HAP-1 (cell line): ENCODE measurements around the gene ING5.

ENCODE experiments used
- DNase-seq, 2 experiments: peaks; one replicate each; pipeline ENCODE4 v3.0.0-alpha.2; 2016 to 2020; ENCODE audit warnings: low spot score in 2 of 2
- H3K27me3 ChIP-seq: fragments of 250-450 bp; sonication (Bioruptor Pico); 2 replicates; pipeline ENCODE4 v1.5.1; 2020; ENCODE audit warnings: low read depth, mild to moderate bottlenecking, moderate library complexity
- H3K36me3 ChIP-seq: fragments of 250-450 bp; sonication (Bioruptor Pico); replicated peaks from 2 replicates; pipeline ENCODE4 v1.5.1; 2020; ENCODE audit warnings: mild to moderate bottlenecking
- H3K4me1 ChIP-seq: fragments of 250-450 bp; sonication (Bioruptor Pico); 2 replicates; pipeline ENCODE4 v1.5.1; 2020; ENCODE audit warnings: mild to moderate bottlenecking
- H3K4me3 ChIP-seq: fragments of 250-450 bp; sonication (Bioruptor Pico); 2 replicates; pipeline ENCODE4 v1.5.1; 2020; ENCODE audit warnings: mild to moderate bottlenecking, moderate library complexity
- H3K9me3 ChIP-seq: fragments of 250-450 bp; sonication (Bioruptor Pico); 2 replicates; pipeline ENCODE4 v1.5.1; 2020; ENCODE audit warnings: mild to moderate bottlenecking, moderate library complexity
- in situ Hi-C: fragments of 300-500 bp; cut with MboI; formaldehyde crosslinking; loops from 3 replicates; pipeline ENCODE4 v1.14.3; 2020; ENCODE audit warnings: low sequenced_read_pairs, inconsistent platforms, mixed read lengths

The ING5 gene

DNA sequence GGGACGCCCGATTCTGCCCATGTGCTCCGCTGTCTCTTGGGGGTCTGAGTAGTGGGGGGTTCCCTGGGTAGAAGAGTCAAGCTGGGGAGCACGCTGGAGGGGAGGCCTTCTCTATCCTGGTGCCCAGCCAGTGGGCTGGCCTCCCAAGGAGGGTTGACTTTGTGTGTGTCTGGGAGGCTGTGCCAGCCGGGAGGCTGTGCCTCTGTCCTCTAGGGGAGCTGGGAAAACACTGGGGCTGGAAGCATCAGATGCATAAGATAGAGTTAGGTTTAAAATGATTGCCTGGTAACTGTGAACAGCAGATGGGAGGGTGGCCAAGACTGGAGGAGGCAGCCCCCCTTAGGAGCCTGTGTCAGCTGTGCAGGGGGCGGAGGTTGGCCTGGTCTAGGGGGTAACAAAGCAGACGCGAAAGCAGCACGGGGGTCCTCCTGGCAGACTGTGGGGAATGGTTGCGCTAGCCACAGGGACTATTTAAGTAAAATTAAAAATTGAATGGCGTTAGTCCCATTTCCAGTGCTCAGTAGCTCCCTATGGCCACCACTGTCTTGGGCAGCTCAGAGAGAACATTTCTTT, 1.3 kb downstream of the ING5 start:
- in situ Hi-C loops, result no loop called here
- H3K4me1 ChIP-seq, result peaks cover 14% of the 10 kb centered on the region

GRCh38 chr2:241706537-241706936, 4.7 kb downstream of the ING5 start:
- no peak overlapping the region for H3K4me3 ChIP-seq
- H3K9me3 ChIP-seq, result no peaks in the 10 kb centered on the region
- in situ Hi-C loops, result no loop called here
- H3K27me3 ChIP-seq, result no peaks in the 10 kb centered on the region
- H3K36me3 ChIP-seq, result peaks cover 59% of the 10 kb centered on the region
- DNase-seq, result no peak
- H3K4me1 ChIP-seq, result peaks cover 5% of the 10 kb centered on the region; the same call in 1 of the 2 replicates

More for the DNA sequence above, 1.3 kb downstream of the ING5 start:
- peaks cover 33% of the 10 kb centered on the region for H3K36me3 ChIP-seq
- no peak for DNase-seq
- H3K9me3 ChIP-seq, result no peaks in the 10 kb centered on the region
- H3K27me3 ChIP-seq, result no peaks in the 10 kb centered on the region
- peak overlapping the region; percentile 53 for H3K4me3 ChIP-seq

DNA sequence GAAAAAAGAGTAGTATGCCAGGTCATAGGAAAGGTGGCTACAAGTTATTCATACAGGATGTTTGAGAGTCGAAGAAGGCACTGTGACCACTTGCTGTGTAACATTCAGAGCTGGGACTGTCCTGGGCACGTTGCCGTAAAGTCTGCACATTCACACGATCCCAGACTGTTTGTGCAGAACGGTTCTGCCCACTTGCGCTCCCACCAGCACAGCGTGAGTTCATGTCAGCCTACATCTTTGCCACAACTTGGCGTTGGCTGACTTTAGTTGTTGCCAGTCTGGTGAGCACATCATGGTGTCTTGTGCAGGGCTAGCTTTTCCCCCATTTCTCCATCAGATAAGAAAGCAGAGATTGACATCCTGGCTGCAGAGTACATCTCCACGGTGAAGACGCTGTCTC, 7.0 kb downstream of the ING5 start:
- Histone ChIP-seq H3K27me3 (no peaks in the 10 kb centered on the region), H3K36me3 (peaks cover 76% of the 10 kb centered on the region), H3K4me1 (no peaks in the 10 kb centered on the region), H3K4me3 (no peak overlapping the region), H3K9me3 (no peaks in the 10 kb centered on the region)
- DNase-seq, result no peak
- in situ Hi-C loops, result no loop called here

DNA sequence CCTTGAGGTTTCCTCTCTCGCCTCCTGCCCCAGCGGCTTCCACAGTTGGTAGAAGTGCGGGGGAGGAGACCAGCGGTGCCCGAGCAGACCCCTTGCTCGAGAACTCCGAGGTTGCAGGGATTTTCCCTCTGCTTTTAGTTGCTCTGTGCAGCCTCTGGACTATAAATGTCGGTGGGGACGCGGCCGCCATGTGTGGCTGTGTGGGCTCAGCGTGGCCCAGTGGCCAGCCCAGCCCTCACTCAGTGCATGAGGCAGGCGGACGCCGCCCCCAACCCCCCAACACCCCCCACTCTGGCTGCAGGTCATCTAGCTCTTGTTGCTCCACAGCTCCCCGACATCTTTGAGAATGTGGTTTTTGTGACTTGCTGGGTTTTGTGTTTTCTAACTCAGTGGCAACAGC, 17.3 kb downstream of the ING5 start:
- Histone ChIP-seq H3K27me3 (no peaks in the 10 kb centered on the region), H3K36me3 (peaks cover 43% of the 10 kb centered on the region), H3K4me1 (no peaks in the 10 kb centered on the region), H3K9me3 (no peaks in the 10 kb centered on the region), H3K4me3 (no peak overlapping the region)
- no peak for DNase-seq
- in situ Hi-C loops, result no loop called here

GRCh38 chr2:241720099-241720498, 18.3 kb downstream of the ING5 start:
- no peaks in the 10 kb centered on the region for H3K27me3 ChIP-seq
- peaks cover 39% of the 10 kb centered on the region for H3K36me3 ChIP-seq
- in situ Hi-C loops, result no loop called here
- no peaks in the 10 kb centered on the region for H3K4me1 ChIP-seq
- no peak for DNase-seq
- H3K9me3 ChIP-seq, result no peaks in the 10 kb centered on the region
- H3K4me3 ChIP-seq, result no peak overlapping the region

GRCh38 chr2:241720560-241720959, 18.7 kb downstream of the ING5 start:
- in situ Hi-C loops, result no loop called here
- no peak for DNase-seq
- H3K4me3 ChIP-seq, result no peak overlapping the region
- H3K9me3 ChIP-seq, result no peaks in the 10 kb centered on the region
- no peaks in the 10 kb centered on the region for H3K27me3 ChIP-seq
- no peaks in the 10 kb centered on the region for H3K4me1 ChIP-seq
- H3K36me3 ChIP-seq, result peaks cover 39% of the 10 kb centered on the region

DNA sequence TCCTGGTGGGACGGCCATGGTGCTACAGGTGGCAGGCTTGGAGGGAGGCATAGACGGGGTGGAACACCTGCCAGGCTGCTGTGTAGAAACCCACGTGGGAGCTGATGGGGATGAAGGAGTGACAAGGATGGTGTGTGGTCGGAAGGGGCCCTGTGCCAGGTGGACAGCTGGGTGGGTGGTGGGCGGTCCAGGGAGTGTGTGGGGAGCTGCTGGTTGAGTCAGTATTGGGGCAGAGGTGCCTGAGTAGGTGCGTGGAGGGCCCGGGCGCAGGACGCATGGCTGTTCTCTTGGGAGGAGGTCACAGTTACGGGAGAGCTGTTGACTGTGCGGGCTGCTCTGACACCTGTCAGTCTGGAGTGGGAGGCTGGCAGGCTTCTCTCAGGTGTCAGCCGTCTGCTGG, 20.0 kb downstream of the ING5 start:
- no peaks in the 10 kb centered on the region for H3K9me3 ChIP-seq
- in situ Hi-C loops, result no loop called here
- peaks cover 35% of the 10 kb centered on the region for H3K36me3 ChIP-seq
- H3K4me1 ChIP-seq, result no peaks in the 10 kb centered on the region
- H3K4me3 ChIP-seq, result no peak overlapping the region
- no peaks in the 10 kb centered on the region for H3K27me3 ChIP-seq
- DNase-seq, result no peak

DNA sequence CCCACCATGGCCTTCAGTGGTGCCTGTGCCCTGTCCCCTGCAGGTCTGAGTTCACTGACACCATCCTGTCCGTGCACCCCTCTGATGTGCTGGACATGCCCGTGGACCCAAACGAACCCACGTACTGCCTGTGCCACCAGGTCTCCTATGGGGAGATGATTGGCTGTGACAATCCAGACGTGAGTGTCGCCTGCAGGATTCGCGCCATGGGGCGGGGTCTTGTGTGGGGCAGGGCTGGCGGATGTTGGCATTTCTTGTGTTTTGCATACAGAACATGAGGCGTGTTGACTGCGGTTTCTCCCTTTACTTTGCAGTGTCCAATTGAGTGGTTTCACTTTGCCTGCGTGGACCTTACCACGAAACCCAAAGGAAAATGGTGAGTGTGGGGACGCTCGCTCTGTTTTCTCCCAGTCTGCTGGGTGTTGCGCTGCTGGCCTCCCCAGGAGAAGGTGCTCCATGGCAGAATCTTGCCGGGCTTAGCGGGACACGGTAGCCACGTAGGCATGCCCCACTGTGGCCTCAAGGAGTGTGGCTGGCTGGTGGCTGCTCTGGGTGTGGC, 21.1 kb downstream of the ING5 start:
- no peak for DNase-seq
- H3K27me3 ChIP-seq, result no peaks in the 10 kb centered on the region
- in situ Hi-C loops, result no loop called here
- no peak overlapping the region for H3K4me3 ChIP-seq
- H3K4me1 ChIP-seq, result no peaks in the 10 kb centered on the region
- peaks cover 35% of the 10 kb centered on the region for H3K36me3 ChIP-seq
- no peaks in the 10 kb centered on the region for H3K9me3 ChIP-seq

DNA sequence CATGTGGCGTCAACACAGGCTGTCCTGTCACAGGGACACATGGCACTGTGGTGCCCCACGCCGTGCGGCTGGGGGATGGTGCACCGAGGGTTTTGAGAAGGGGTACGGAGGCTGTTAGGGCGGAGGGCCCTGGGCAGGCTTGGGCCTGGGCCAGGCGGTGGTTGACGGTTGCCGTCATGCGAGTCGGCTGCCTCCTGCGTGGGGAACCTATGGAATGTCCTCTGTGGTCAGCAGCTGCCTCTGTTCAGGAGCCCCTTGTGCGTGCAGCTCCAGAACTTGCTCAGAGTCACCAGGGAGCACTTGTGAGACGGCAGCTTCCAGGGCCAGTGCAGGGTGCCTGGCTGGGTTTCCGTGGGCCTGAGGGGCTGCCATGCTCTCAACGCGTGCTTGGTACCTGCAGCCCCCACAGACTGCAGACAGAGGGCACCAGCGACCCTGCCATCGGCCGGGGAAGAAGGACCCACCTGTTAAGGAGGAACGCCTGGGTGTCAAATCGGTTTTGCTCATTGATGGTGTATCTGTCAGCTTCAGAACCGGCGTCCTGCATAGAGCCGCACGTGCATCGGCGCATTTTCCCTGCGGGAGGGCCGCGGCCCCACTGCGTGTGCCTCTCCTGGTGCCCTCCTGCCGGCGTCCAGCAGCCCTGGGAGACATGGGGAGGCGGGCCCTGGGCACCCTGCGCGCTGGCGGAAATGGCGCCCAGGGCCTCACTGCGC, 22.6 kb downstream of the ING5 start:
- peaks cover 28% of the 10 kb centered on the region for H3K36me3 ChIP-seq
- H3K4me3 ChIP-seq, result no peak overlapping the region
- peak in 1 of 2 experiments; percentile 49 for DNase-seq
- in situ Hi-C loops, result no loop called here
- H3K27me3 ChIP-seq, result no peaks in the 10 kb centered on the region
- H3K9me3 ChIP-seq, result no peaks in the 10 kb centered on the region
- no peaks in the 10 kb centered on the region for H3K4me1 ChIP-seq

DNA sequence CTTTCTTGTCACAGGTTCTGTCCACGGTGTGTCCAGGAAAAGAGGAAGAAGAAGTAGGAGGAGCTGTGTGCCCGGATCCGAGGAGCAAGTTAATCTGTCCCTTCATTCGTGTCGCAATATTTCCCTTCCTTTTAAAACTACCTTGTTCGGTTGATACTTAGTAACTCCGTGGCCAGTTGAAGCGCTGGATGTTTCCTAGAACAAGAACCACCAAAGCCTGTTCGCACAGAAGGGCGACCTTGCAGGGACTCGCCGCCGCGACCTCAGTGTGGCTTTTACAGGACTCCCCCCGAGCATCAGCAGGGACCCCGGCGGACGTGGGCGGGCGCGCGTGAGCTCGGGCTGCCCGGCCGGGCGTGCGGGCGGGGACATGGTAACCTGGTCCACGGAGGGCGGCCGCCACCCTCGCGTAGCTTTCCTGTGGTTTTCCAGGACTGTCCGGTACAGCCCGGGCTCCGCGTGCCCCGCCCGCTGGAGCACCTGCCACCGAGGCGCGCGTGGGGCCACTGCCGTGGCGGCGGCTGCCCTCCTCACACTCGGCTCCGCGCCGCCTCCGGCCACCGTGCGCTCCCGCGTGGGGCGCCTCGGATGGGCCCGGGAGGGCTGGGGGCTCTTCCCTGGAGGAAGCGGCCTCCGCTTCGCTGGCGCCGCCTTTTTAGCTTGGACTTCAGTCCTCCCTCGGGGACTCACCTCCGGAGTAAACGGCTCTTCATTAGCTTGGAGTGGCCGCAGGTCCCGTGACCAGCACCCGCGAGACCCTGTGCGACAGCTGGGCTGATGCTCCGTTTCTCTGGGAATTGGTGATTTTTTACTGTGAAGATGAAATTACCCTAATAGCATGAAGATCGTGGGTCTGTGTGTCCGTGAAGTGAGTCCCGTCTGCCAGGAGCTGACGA, 23.4 kb downstream of the ING5 start:
- DNase-seq, result no peak
- in situ Hi-C loops, result no loop called here
- no peaks in the 10 kb centered on the region for H3K27me3 ChIP-seq
- no peaks in the 10 kb centered on the region for H3K4me1 ChIP-seq
- H3K4me3 ChIP-seq, result no peak overlapping the region
- H3K9me3 ChIP-seq, result no peaks in the 10 kb centered on the region
- peaks cover 20% of the 10 kb centered on the region for H3K36me3 ChIP-seq

DNA sequence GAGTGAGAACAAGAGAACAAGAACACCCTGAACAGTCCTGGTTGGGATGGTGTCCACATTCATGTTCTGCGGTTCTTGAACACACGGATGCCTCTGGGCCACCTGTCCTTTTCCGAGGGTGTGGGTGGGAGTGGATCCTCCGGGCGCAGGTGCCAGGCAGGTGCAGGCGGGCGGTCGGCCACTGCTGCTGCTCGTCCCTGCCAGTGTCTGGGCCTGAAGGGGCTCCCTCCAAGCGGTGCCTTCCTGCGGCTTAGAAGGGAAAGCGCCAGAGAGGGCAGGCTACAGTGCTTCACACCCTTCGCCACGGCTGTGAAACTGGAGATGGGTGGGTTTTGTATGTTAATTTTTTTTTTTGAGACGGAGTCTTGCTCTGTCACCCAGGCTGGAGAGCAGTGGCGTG, 24.6 kb downstream of the ING5 start:
- no peak for DNase-seq
- in situ Hi-C loops, result no loop called here
- peaks cover 14% of the 10 kb centered on the region for H3K36me3 ChIP-seq

DNA sequence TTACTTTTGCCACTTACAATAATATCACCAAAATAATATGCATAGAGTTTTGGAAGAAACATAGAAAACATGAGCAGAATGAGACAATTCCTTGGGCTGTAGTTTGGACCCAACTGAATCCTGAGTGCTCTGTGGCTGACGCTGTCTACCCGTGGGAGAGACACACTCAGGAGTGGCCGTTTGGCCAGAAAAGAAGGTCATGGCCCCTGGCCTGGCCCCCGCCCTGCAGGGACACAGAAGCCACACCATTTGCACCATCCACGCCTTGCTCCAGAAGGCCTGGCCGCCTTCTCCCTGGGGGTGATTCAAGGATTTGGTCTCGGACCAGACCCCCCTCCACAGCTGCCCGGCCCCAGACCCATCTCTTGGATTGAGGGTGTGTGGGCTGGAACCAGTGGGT, 26.2 kb downstream of the ING5 start:
- Histone ChIP-seq H3K9me3 (no peaks in the 10 kb centered on the region), H3K27me3 (no peaks in the 10 kb centered on the region), H3K4me1 (no peaks in the 10 kb centered on the region), H3K36me3 (peaks cover 7% of the 10 kb centered on the region), H3K4me3 (no peak overlapping the region)
- DNase-seq, result no peak
- in situ Hi-C loops, result no loop called here

More for the DNA sequence above, 24.6 kb downstream of the ING5 start:
- Histone ChIP-seq H3K27me3 (no peaks in the 10 kb centered on the region), H3K9me3 (no peaks in the 10 kb centered on the region), H3K4me3 (no peak overlapping the region), H3K4me1 (no peaks in the 10 kb centered on the region)

DNA sequence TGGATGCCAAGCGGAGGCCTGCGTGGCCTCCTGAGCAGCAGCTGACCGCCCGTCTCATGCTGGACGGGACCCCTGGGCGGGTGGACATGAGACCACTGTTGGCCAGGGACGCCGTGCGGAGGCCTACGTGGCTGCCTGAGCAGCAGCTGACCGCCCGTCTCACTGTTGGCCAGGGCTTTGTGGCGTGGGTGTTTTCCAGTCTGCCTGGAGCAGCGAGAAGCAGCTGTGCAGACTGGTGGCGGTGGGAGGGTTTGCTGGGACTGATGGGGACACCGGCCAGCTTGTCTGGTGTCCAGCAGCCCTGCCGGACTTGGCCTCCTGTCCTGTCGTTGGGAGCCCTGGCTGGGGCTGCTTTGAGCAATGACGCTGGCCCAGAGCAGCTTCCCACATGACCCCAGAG, 26.8 kb downstream of the ING5 start:
- no peak for DNase-seq
- Histone ChIP-seq H3K27me3 (no peaks in the 10 kb centered on the region), H3K4me1 (no peaks in the 10 kb centered on the region), H3K36me3 (peaks cover 5% of the 10 kb centered on the region), H3K9me3 (no peaks in the 10 kb centered on the region), H3K4me3 (no peak overlapping the region)
- in situ Hi-C loops, result no loop called here

GRCh38 chr2:241729868-241730267, 28.0 kb downstream of the ING5 start:
- no peak for DNase-seq
- in situ Hi-C loops, result no loop called here
- Histone ChIP-seq H3K27me3 (no peaks in the 10 kb centered on the region), H3K4me1 (0 out of 2 replicates have a peak, but pooled peaks cover 2% of the 10 kb centered on the region), H3K36me3 (peaks cover 3% of the 10 kb centered on the region), H3K9me3 (no peaks in the 10 kb centered on the region), H3K4me3 (no peak overlapping the region)
